Measurements from ENCODE around the gene STARD8.

Gene STARD8

GRCh38 chrX:68708503-68709290 is 61.2 kb downstream of the STARD8 start:
- H3K9me3 ChIP-seq (replicated peaks in 1 of 11), result no peaks in the 10 kb centered on the region
- peaks cover 0 to 34% (median 0%) of the 10 kb centered on the region in 11 experiments; a peak in 8 of 22 replicates for H4K20me1 ChIP-seq
- no peaks in the 10 kb centered on the region for H3K36me3 ChIP-seq
- no peak overlapping the region for H3K4me2 ChIP-seq
- no peak overlapping the region for H3K9ac ChIP-seq
- no peak overlapping the region for H3K27ac ChIP-seq
- H3K27me3 ChIP-seq, result peaks cover 56 to 99% (median 97%) of the 10 kb centered on the region in 11 experiments
- peaks cover 0 to 15% (median 6%) of the 10 kb centered on the region in 10 experiments; a peak in 17 of 20 replicates for H3K4me1 ChIP-seq
- no peak overlapping the region for H3K4me3 ChIP-seq
- no peak for TF ChIP-seq Cebpa-rat (IDR thresholded peaks at IDR 0.05)

- Histone ChIP-seq H3K27me3 (peaks cover 57 to 99% (median 97%) of the 10 kb centered on the region in 11 experiments), H3K4me3 (no peak overlapping the region), H4K20me1 (peaks cover 0 to 33% (median 0%) of the 10 kb centered on the region in 11 experiments; a peak in 8 of 22 replicates), H3K4me2 (no peak overlapping the region; a peak in 1 of 22 replicates), H3K9me3 (replicated peaks in 1 of 11) (no peaks in the 10 kb centered on the region), H3K27ac (no peak overlapping the region), H3K4me1 (no peaks in the 10 kb centered on the region), H3K9ac (no peak overlapping the region), H3K36me3 (peaks cover 0 to 11% (median 0%) of the 10 kb centered on the region in 11 experiments; a peak in 1 of 22 replicates)
- no peak for TF ChIP-seq Cebpa-rat (IDR thresholded peaks at IDR 0.05)
These were observed 63.6 kb downstream of the STARD8 start for GRCh38 chrX:68710870-68711576.

- Histone ChIP-seq H3K36me3 (peaks cover 0 to 18% (median 0%) of the 10 kb centered on the region in 11 experiments; a peak in 2 of 22 replicates), H3K4me2 (no peak overlapping the region), H3K4me1 (no peaks in the 10 kb centered on the region), H4K20me1 (peaks cover 0 to 25% (median 0%) of the 10 kb centered on the region in 11 experiments; a peak in 8 of 22 replicates), H3K9me3 (replicated peaks in 1 of 11) (no peaks in the 10 kb centered on the region), H3K9ac (no peak overlapping the region), H3K4me3 (no peak overlapping the region), H3K27ac (no peak overlapping the region), H3K27me3 (peaks cover 53 to 99% (median 97%) of the 10 kb centered on the region in 11 experiments)
- TF ChIP-seq Cebpa-rat (IDR thresholded peaks at IDR 0.05), result no peak
These were observed 64.4 kb downstream of the STARD8 start for GRCh38 chrX:68711845-68712244.

GRCh38 chrX:68714856-68715255 is 67.4 kb downstream of the STARD8 start:
- Histone ChIP-seq H3K36me3 (peaks cover 0 to 19% (median 0%) of the 10 kb centered on the region in 11 experiments; a peak in 3 of 22 replicates), H3K9me3 (replicated peaks in 1 of 11) (no peaks in the 10 kb centered on the region), H3K9ac (no peak overlapping the region), H3K4me1 (no peaks in the 10 kb centered on the region), H3K27ac (no peak overlapping the region), H3K4me2 (no peak overlapping the region), H3K4me3 (no peak overlapping the region), H3K27me3 (peaks cover 66 to 100% (median 97%) of the 10 kb centered on the region in 11 experiments), H4K20me1 (peaks cover 0 to 21% (median 0%) of the 10 kb centered on the region in 11 experiments; a peak in 9 of 22 replicates)
- no peak for TF ChIP-seq Cebpa-rat (IDR thresholded peaks at IDR 0.05)

- peaks cover 0 to 24% (median 0%) of the 10 kb centered on the region in 11 experiments; a peak in 6 of 22 replicates for H4K20me1 ChIP-seq
- H3K4me1 ChIP-seq, result no peaks in the 10 kb centered on the region
- H3K27ac ChIP-seq, result no peak overlapping the region
- no peak overlapping the region for H3K4me3 ChIP-seq
- peaks cover 72 to 100% (median 95%) of the 10 kb centered on the region in 11 experiments for H3K27me3 ChIP-seq
- H3K9me3 ChIP-seq (replicated peaks in 1 of 11), result no peaks in the 10 kb centered on the region
- H3K9ac ChIP-seq, result no peak overlapping the region
- peaks cover 0 to 31% (median 0%) of the 10 kb centered on the region in 11 experiments; a peak in 4 of 22 replicates for H3K36me3 ChIP-seq
- H3K4me2 ChIP-seq, result no peak overlapping the region
- no peak for TF ChIP-seq Cebpa-rat (IDR thresholded peaks at IDR 0.05)
These were observed 69.7 kb downstream of the STARD8 start for GRCh38 chrX:68717196-68717595.

- TF ChIP-seq Cebpa-rat (IDR thresholded peaks at IDR 0.05), result no peak
- Histone ChIP-seq H3K27ac (no peak overlapping the region), H3K4me3 (no peak overlapping the region), H3K4me2 (no peak overlapping the region), H3K36me3 (peaks cover 0 to 31% (median 0%) of the 10 kb centered on the region in 11 experiments; a peak in 4 of 22 replicates), H3K27me3 (peaks cover 65 to 100% (median 94%) of the 10 kb centered on the region in 11 experiments), H3K9ac (no peak overlapping the region), H3K9me3 (replicated peaks in 1 of 11) (no peaks in the 10 kb centered on the region), H3K4me1 (no peaks in the 10 kb centered on the region), H4K20me1 (peaks cover 0 to 23% (median 0%) of the 10 kb centered on the region in 11 experiments; a peak in 6 of 22 replicates)
These were observed 70.4 kb downstream of the STARD8 start for GRCh38 chrX:68717663-68718442.

- Histone ChIP-seq H3K9ac (no peak overlapping the region), H4K20me1 (peaks cover 0 to 20% (median 0%) of the 10 kb centered on the region in 11 experiments; a peak in 6 of 22 replicates), H3K27me3 (peaks cover 64 to 100% (median 94%) of the 10 kb centered on the region in 11 experiments), H3K9me3 (replicated peaks in 1 of 11) (no peaks in the 10 kb centered on the region), H3K4me2 (no peak overlapping the region), H3K4me1 (no peaks in the 10 kb centered on the region), H3K4me3 (no peak overlapping the region), H3K27ac (no peak overlapping the region), H3K36me3 (peaks cover 0 to 31% (median 0%) of the 10 kb centered on the region in 11 experiments; a peak in 4 of 22 replicates)
- TF ChIP-seq Cebpa-rat (IDR thresholded peaks at IDR 0.05), result no peak
These were observed 71.0 kb downstream of the STARD8 start for GRCh38 chrX:68718443-68718820.

GRCh38 chrX:68719181-68719903 is 71.9 kb downstream of the STARD8 start:
- TF ChIP-seq Cebpa-rat (IDR thresholded peaks at IDR 0.05), result no peak
- H3K9me3 ChIP-seq (replicated peaks in 1 of 11), result no peaks in the 10 kb centered on the region
- H3K4me3 ChIP-seq, result no peak overlapping the region
- no peaks in the 10 kb centered on the region for H3K4me1 ChIP-seq
- H3K27me3 ChIP-seq, result peaks cover 60 to 100% (median 94%) of the 10 kb centered on the region in 11 experiments
- H3K36me3 ChIP-seq, result peaks cover 0 to 38% (median 0%) of the 10 kb centered on the region in 11 experiments; a peak in 4 of 22 replicates
- no peak overlapping the region for H3K9ac ChIP-seq
- H4K20me1 ChIP-seq, result peaks cover 0 to 27% (median 0%) of the 10 kb centered on the region in 11 experiments; a peak in 7 of 22 replicates
- no peak overlapping the region for H3K4me2 ChIP-seq
- no peak overlapping the region for H3K27ac ChIP-seq

All from BLaER1 treated with 17β-estradiol and CSF1 and Interleukin-3, amounts not matched to agents 10 nM and 100 nM (cell line).